OCI-LY3 (cell line): ENCODE measurements around the gene ZSWIM6.

Experiments
- EZH2phosphoT487 ChIP-seq: fragments of 200-600 bp; shearing (Covaris generic); IDR thresholded peaks from 2 replicates; pipeline ENCODE4 v1.6.1; 2018; ENCODE audit warnings: antibody characterized with exemption, mixed run types, low read depth
- TF ChIP-seq, protein P1 (sequence below): fragments of 200-600, 300-600 bp; sonication (generic); IDR thresholded peaks from 2 replicates; pipeline ENCODE4 v1.5.1; 2014; ENCODE audit warnings: antibody characterized with exemption, low read length, low read depth

DNA sequence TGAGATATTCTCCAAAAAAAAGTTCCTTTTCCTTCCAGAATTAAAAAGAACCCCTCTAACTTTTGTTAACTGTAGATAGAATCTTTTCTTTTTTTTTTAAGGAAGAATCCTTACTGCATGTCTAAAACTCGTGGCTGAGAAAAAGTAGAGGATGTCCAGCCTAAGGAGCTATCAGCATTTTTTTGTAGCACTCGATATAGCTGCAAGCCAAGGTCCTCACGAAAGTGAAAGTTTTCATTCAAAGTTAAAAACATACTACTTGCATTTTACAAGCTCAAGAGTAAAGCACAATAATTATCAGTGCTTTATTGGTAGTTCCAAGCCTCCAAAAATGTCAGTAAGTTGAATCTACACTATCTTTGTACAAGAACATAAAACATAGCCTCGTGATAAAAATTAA is 28.7 kb upstream of the ZSWIM6 start:
- TF ChIP-seq EZH2phosphoT487: no peak
- TF ChIP-seq, protein P1, sequence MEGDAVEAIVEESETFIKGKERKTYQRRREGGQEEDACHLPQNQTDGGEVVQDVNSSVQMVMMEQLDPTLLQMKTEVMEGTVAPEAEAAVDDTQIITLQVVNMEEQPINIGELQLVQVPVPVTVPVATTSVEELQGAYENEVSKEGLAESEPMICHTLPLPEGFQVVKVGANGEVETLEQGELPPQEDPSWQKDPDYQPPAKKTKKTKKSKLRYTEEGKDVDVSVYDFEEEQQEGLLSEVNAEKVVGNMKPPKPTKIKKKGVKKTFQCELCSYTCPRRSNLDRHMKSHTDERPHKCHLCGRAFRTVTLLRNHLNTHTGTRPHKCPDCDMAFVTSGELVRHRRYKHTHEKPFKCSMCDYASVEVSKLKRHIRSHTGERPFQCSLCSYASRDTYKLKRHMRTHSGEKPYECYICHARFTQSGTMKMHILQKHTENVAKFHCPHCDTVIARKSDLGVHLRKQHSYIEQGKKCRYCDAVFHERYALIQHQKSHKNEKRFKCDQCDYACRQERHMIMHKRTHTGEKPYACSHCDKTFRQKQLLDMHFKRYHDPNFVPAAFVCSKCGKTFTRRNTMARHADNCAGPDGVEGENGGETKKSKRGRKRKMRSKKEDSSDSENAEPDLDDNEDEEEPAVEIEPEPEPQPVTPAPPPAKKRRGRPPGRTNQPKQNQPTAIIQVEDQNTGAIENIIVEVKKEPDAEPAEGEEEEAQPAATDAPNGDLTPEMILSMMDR: no peak
